Neuronal stem cell (in vitro differentiated cells): ENCODE data around the gene SMC1B.
"Not testable (repeated sequence)": the region's sequence is repeated elsewhere in the genome, so short reads cannot be mapped to it uniquely, and the experiment has no call there.

Experiments
- DNase-seq: peaks from one replicate; pipeline ENCODE4 v3.0.0-alpha.2; 2013; ENCODE audit warnings: low spot score
- H2AFZ ChIP-seq: one replicate; pipeline ENCODE4 v1.6.1; 2013; ENCODE audit warnings: mild to moderate bottlenecking, low read length, inconsistent platforms
- H2AK5ac ChIP-seq: 2 replicates; pipeline ENCODE4 v1.6.1; 2013; ENCODE audit warnings: low read depth, mild to moderate bottlenecking, inconsistent platforms, low read length, moderate library complexity, mixed read lengths
- H2BK120ac ChIP-seq: 2 replicates; pipeline ENCODE4 v1.6.1; 2013; ENCODE audit warnings: low read depth, mild to moderate bottlenecking, inconsistent platforms, low read length, moderate library complexity, mixed read lengths
- H2BK12ac ChIP-seq: one replicate; pipeline ENCODE4 v1.6.1; 2013; ENCODE audit warnings: low read length, inconsistent platforms
- H2BK15ac ChIP-seq: 2 replicates; pipeline ENCODE4 v1.6.1; 2013; ENCODE audit warnings: mild to moderate bottlenecking, low read length, inconsistent platforms, mixed read lengths
- H2BK5ac ChIP-seq: one replicate; pipeline ENCODE4 v1.6.1; 2013; ENCODE audit warnings: inconsistent platforms, mild to moderate bottlenecking, low read length, moderate library complexity
- H3K14ac ChIP-seq: one replicate; pipeline ENCODE4 v1.6.1; 2013; ENCODE audit warnings: low read length, inconsistent platforms
- H3K18ac ChIP-seq: 2 replicates; pipeline ENCODE4 v1.6.1; 2013; ENCODE audit warnings: low read length, inconsistent platforms
- H3K23ac ChIP-seq: 2 replicates; pipeline ENCODE4 v1.6.1; 2013; ENCODE audit warnings: low read depth, mild to moderate bottlenecking, mixed read lengths, low read length, inconsistent platforms; ENCODE audit not compliant: poor library complexity
- H3K27ac ChIP-seq: replicated peaks from 3 replicates; pipeline ENCODE4 v1.5.1; 2013; ENCODE audit warnings: low read length, inconsistent platforms
- H3K27me3 ChIP-seq, 3 experiments: 2 replicates each; pipeline ENCODE4 v1.6.1; 2013; ENCODE audit warnings: low read length in 3 of 3, mild to moderate bottlenecking in 2 of 3, inconsistent platforms in 1 of 3, low read depth in 1 of 3, mixed read lengths in 1 of 3, moderate library complexity in 1 of 3; ENCODE audit not compliant: control insufficient read depth in 3 of 3, insufficient read depth in 3 of 3
- H3K36me3 ChIP-seq, 2 donors: replicated peaks in 1 of 2; 2 replicates each; pipeline ENCODE4 v1.6.1; 2013; ENCODE audit warnings: low read length in 2 of 2; ENCODE audit not compliant: control insufficient read depth in 2 of 2, insufficient read depth in 2 of 2
- H3K4ac ChIP-seq: 2 replicates; pipeline ENCODE4 v1.6.1; 2013; ENCODE audit warnings: inconsistent platforms, mild to moderate bottlenecking, low read length, moderate library complexity
- H3K4me1 ChIP-seq, 2 donors: 1 replicate in 1 of 2; 2 replicates in 1 of 2; pipeline ENCODE4 v1.6.1; 2013; ENCODE audit warnings: low read length in 2 of 2, low read depth in 1 of 2; ENCODE audit not compliant: control insufficient read depth in 2 of 2, insufficient read depth in 1 of 2
- H3K4me2 ChIP-seq: one replicate; pipeline ENCODE4 v1.6.1; 2013; ENCODE audit warnings: mild to moderate bottlenecking, low read length, inconsistent platforms; ENCODE audit not compliant: insufficient read depth, poor library complexity, severe bottlenecking
- H3K4me3 ChIP-seq, 2 donors: 2 replicates each; pipeline ENCODE4 v1.5.1; 2013; ENCODE audit warnings: low read length in 2 of 2, mild to moderate bottlenecking in 2 of 2, inconsistent platforms in 1 of 2, moderate library complexity in 1 of 2
- H3K79me1 ChIP-seq: one replicate; pipeline ENCODE4 v1.6.1; 2013; ENCODE audit warnings: low read depth, mild to moderate bottlenecking, inconsistent platforms, low read length, moderate library complexity
- H3K9ac ChIP-seq: one replicate; pipeline ENCODE4 v1.6.1; 2013; ENCODE audit warnings: mild to moderate bottlenecking, low read depth, low read length, inconsistent platforms; ENCODE audit not compliant: poor library complexity
- H3K9me3 ChIP-seq, 2 donors: replicated peaks in 1 of 2; 2 replicates each; pipeline versions ENCODE3 to v1.6.1; 2013; ENCODE audit warnings: low read length in 2 of 2, mild to moderate bottlenecking in 2 of 2, inconsistent platforms in 1 of 2, low read depth in 1 of 2, mixed read lengths in 1 of 2, moderate library complexity in 1 of 2; ENCODE audit not compliant: control insufficient read depth in 2 of 2, insufficient read depth in 1 of 2
- H4K8ac ChIP-seq: one replicate; pipeline ENCODE4 v1.6.1; 2013; ENCODE audit warnings: low read depth, mild to moderate bottlenecking, inconsistent platforms, low read length, moderate library complexity
- H4K91ac ChIP-seq: one replicate; pipeline ENCODE4 v1.6.1; 2013; ENCODE audit warnings: low read length, low read depth, mild to moderate bottlenecking, inconsistent platforms; ENCODE audit not compliant: poor library complexity
- WGBS, 2 donors: extraction: QIAGEN DNeasy Blood & Tissue Kit; methylation state at CpG; one replicate each; pipeline ENCODE4 v1.1.7; 2013; ENCODE audit warnings: missing lambda C conversion rate in 2 of 2, mixed read lengths in 1 of 2; ENCODE audit not compliant: insufficient read length in 2 of 2, insufficient replicate concordance in 1 of 2; ENCODE audit errors: extremely low coverage in 2 of 2; 5-methylcytosine and 5-hydroxymethylcytosine counted together

The SMC1B gene

GRCh38 chr22:45328261-45328660, 85.1 kb downstream of the SMC1B start:
- not testable (repeated sequence) for H3K23ac ChIP-seq, H2AK5ac ChIP-seq, H3K4me2 ChIP-seq, DNase-seq, H2BK12ac ChIP-seq, H3K79me1 ChIP-seq, H3K4me3 ChIP-seq, H3K9ac ChIP-seq, H3K18ac ChIP-seq, H4K91ac ChIP-seq, H3K14ac ChIP-seq, H2AFZ ChIP-seq, H2BK5ac ChIP-seq, H3K27me3 ChIP-seq, H3K27ac ChIP-seq, H3K4me1 ChIP-seq, H2BK15ac ChIP-seq, H2BK120ac ChIP-seq, H3K9me3 ChIP-seq, H3K4ac ChIP-seq, H4K8ac ChIP-seq
- no CpG with 5 or more reads among the region's 8 CpGs for WGBS, 2 donors
- H3K36me3 ChIP-seq, result peaks cover 25 to 77% of the 10 kb centered on the region in 2 donors

- DNase-seq, result no peak
- H3K18ac ChIP-seq, result no peak overlapping the region
- H3K4me1 ChIP-seq, result peaks cover 2% of the 10 kb centered on the region in 2 donors
- no CpG with 5 or more reads among the region's 12 CpGs for WGBS, 2 donors
- H3K27ac ChIP-seq, result no peak overlapping the region
- H2BK15ac ChIP-seq, result no peak overlapping the region
- no peak overlapping the region for H4K8ac ChIP-seq
- no peak overlapping the region for H3K4me2 ChIP-seq
- no peak overlapping the region for H2BK120ac ChIP-seq
- H3K36me3 ChIP-seq, result peaks cover 21 to 58% of the 10 kb centered on the region in 2 donors
- no peaks in the 10 kb centered on the region for H3K27me3 ChIP-seq
- H2AFZ ChIP-seq, result no peak overlapping the region
- H2BK5ac ChIP-seq, result no peak overlapping the region
- no peak overlapping the region for H3K14ac ChIP-seq
- no peak overlapping the region for H2AK5ac ChIP-seq
- H3K4ac ChIP-seq, result no peak overlapping the region
- H3K79me1 ChIP-seq, result peaks cover 2% of the 10 kb centered on the region
- no peak overlapping the region for H3K4me3 ChIP-seq
- no peak overlapping the region for H2BK12ac ChIP-seq
- peaks cover 0 to 2% of the 10 kb centered on the region in 2 donors for H3K9me3 ChIP-seq
- no peak overlapping the region for H3K23ac ChIP-seq
- H4K91ac ChIP-seq, result no peak overlapping the region
- no peak overlapping the region for H3K9ac ChIP-seq
Observed at GRCh38 chr22:45324311-45324711, 89.1 kb downstream of the SMC1B start.

GRCh38 chr22:45323695-45324094, 89.7 kb downstream of the SMC1B start:
- Histone ChIP-seq H3K36me3 (peaks cover 21 to 52% of the 10 kb centered on the region in 2 donors), H3K27me3 (no peaks in the 10 kb centered on the region), H4K91ac (no peak overlapping the region), H3K14ac (no peak overlapping the region), H3K23ac (no peak overlapping the region), H3K18ac (no peak overlapping the region), H3K79me1 (peaks cover 2% of the 10 kb centered on the region), H2BK5ac (no peak overlapping the region), H2BK12ac (no peak overlapping the region), H3K9me3 (peaks cover 0 to 2% of the 10 kb centered on the region in 2 donors), H3K4me1 (peaks cover 4 to 7% of the 10 kb centered on the region in 2 donors), H2AK5ac (no peak overlapping the region), H4K8ac (no peak overlapping the region), H3K27ac (no peak overlapping the region), H3K4ac (no peak overlapping the region), H2BK120ac (no peak overlapping the region), H2AFZ (no peak overlapping the region), H2BK15ac (no peak overlapping the region), H3K4me3 (no peak overlapping the region), H3K9ac (no peak overlapping the region), H3K4me2 (no peak overlapping the region)
- no CpG with 5 or more reads among the region's 7 CpGs for WGBS, 2 donors
- no peak for DNase-seq

- no peak overlapping the region for H3K14ac ChIP-seq
- H3K4ac ChIP-seq, result no peak overlapping the region
- H3K27me3 ChIP-seq, result no peaks in the 10 kb centered on the region
- no peak overlapping the region for H3K4me2 ChIP-seq
- peaks cover 4 to 10% of the 10 kb centered on the region in 2 donors for H3K4me1 ChIP-seq
- no peak overlapping the region for H3K18ac ChIP-seq
- no peak overlapping the region for H2BK120ac ChIP-seq
- H2BK15ac ChIP-seq, result no peak overlapping the region
- H3K23ac ChIP-seq, result no peak overlapping the region
- H3K9me3 ChIP-seq, result peaks cover 0 to 2% of the 10 kb centered on the region in 2 donors
- H3K4me3 ChIP-seq, result no peak overlapping the region
- H3K36me3 ChIP-seq, result peaks cover 21 to 47% of the 10 kb centered on the region in 2 donors
- no peak overlapping the region for H3K27ac ChIP-seq
- no peak overlapping the region for H2AFZ ChIP-seq
- no peak for DNase-seq
- no peak overlapping the region for H2BK12ac ChIP-seq
- no peak overlapping the region for H2AK5ac ChIP-seq
- WGBS, 2 donors, result no CpG with 5 or more reads among the region's 24 CpGs
- no peak overlapping the region for H4K8ac ChIP-seq
- no peak overlapping the region for H4K91ac ChIP-seq
- H3K79me1 ChIP-seq, result peaks cover 2% of the 10 kb centered on the region
- H2BK5ac ChIP-seq, result no peak overlapping the region
- no peak overlapping the region for H3K9ac ChIP-seq
Observed at GRCh38 chr22:45322873-45323525, 90.4 kb downstream of the SMC1B start.
